GM12878 (cell line): ENCODE measurements around the gene C3. TPM values are rescaled to one million over a fixed set of nuclear protein-coding genes. Genes with fewer than 3 reads are reported as not detected.

Experiments
- ASH2L ChIP-seq: fragments of 300-600, 200-600 bp; sonication (generic); IDR thresholded peaks from 2 replicates; pipeline ENCODE4 v1.6.1; 2017; ENCODE audit warnings: low read depth, mild to moderate bottlenecking, borderline replicate concordance
- ATF7 ChIP-seq: fragments of 450-650 bp; IDR thresholded peaks from 2 replicates; pipeline ENCODE4 v1.6.1; 2016; ENCODE audit warnings: low read depth, mild to moderate bottlenecking
- BACH1 ChIP-seq: fragments of 450-650 bp; IDR thresholded peaks from 2 replicates; pipeline ENCODE4 v1.6.1; 2017; ENCODE audit warnings: mild to moderate bottlenecking, borderline replicate concordance
- BRCA1 ChIP-seq: IDR thresholded peaks from 2 replicates; pipeline ENCODE4 v1.6.1; 2011; ENCODE audit warnings: low read depth, low read length, improper control_type of control experiment
- CEBPB ChIP-seq, 2 experiments: fragments of 150-350 bp in 1 of 2; IDR thresholded peaks; 2 replicates each; pipeline ENCODE4 v1.6.1; 2012 to 2014; ENCODE audit warnings: low read depth in 2 of 2, low read length in 2 of 2, borderline replicate concordance in 1 of 2, inconsistent platforms in 1 of 2
- CREB1 ChIP-seq: IDR thresholded peaks from 2 replicates; pipeline ENCODE4 v1.6.1; 2012; ENCODE audit warnings: low read depth, mild to moderate bottlenecking, inconsistent platforms
- EP300 ChIP-seq, 2 experiments: fragments of 150-350 bp in 1 of 2; IDR thresholded peaks; 2 replicates each; pipeline ENCODE4 v1.6.1; 2011 to 2012; ENCODE audit warnings: low read depth in 2 of 2, low read length in 2 of 2, borderline replicate concordance in 1 of 2, improper control_type of control experiment in 1 of 2, inconsistent platforms in 1 of 2; ENCODE audit not compliant: control insufficient read depth in 1 of 2
- EZH2 ChIP-seq: IDR thresholded peaks from 2 replicates; pipeline ENCODE4 v1.6.1; 2012; ENCODE audit warnings: low read depth, mild to moderate bottlenecking, control low read depth, inconsistent platforms, low read length, borderline replicate concordance; ENCODE audit not compliant: control insufficient read depth
- FOXK2 ChIP-seq: fragments of 450-650 bp; IDR thresholded peaks from 2 replicates; pipeline ENCODE4 v1.6.1; 2017; ENCODE audit warnings: mild to moderate bottlenecking, moderate library complexity
- HCFC1 ChIP-seq: fragments of 150-350 bp; IDR thresholded peaks from 2 replicates; pipeline ENCODE4 v1.6.1; 2014; ENCODE audit warnings: low read length
- IKZF2 ChIP-seq, 2 experiments: fragments of 450-650 bp; IDR thresholded peaks; 2 replicates each; pipeline ENCODE4 v1.6.1; 2017; ENCODE audit warnings: mild to moderate bottlenecking in 2 of 2, moderate library complexity in 2 of 2
- IRF5 ChIP-seq: fragments of 450-650 bp; IDR thresholded peaks from 2 replicates; pipeline ENCODE4 v1.6.1; 2017; ENCODE audit warnings: borderline replicate concordance
- RAD51 ChIP-seq: fragments of 450-650 bp; IDR thresholded peaks from 2 replicates; pipeline ENCODE4 v1.6.1; 2016; ENCODE audit warnings: moderate library complexity, mild to moderate bottlenecking, inconsistent platforms
- SKIL ChIP-seq: fragments of 450-650 bp; IDR thresholded peaks from 2 replicates; pipeline ENCODE4 v1.6.1; 2017; ENCODE audit warnings: mild to moderate bottlenecking, low read depth, inconsistent platforms; ENCODE audit not compliant: poor library complexity, severe bottlenecking
- SRF ChIP-seq, 2 experiments: IDR thresholded peaks; 2 replicates each; pipeline ENCODE4 v1.6.1; 2011; ENCODE audit warnings: low read depth in 2 of 2, low read length in 2 of 2, mild to moderate bottlenecking in 1 of 2, moderate library complexity in 1 of 2
- TCF12 ChIP-seq: IDR thresholded peaks from 2 replicates; pipeline ENCODE4 v1.6.1; 2011; ENCODE audit warnings: low read depth, mild to moderate bottlenecking, low read length
- TCF7 ChIP-seq: IDR thresholded peaks from 2 replicates; pipeline ENCODE4 v1.6.1; 2014; ENCODE audit warnings: antibody characterized with exemption, borderline replicate concordance
- ZNF384 ChIP-seq: IDR thresholded peaks from 2 replicates; pipeline ENCODE4 v1.6.1; 2012; ENCODE audit warnings: low read depth, mild to moderate bottlenecking, low read length, improper control_type of control experiment, borderline replicate concordance
- ZZZ3 ChIP-seq: IDR thresholded peaks from 2 replicates; pipeline ENCODE4 v1.6.1; 2011; ENCODE audit warnings: low read depth; ENCODE audit not compliant: control insufficient read depth, insufficient read length
- polyA plus RNA-seq, 11 experiments: library from polyadenylated mRNA; depleted of rRNA in 4 of 11; unstranded in 6 of 11; stranded (reverse) in 5 of 11; fragments of >200 nt; fragmentation: Nextera tagmentation in 4 of 11; fragmentation: Illumina TruSeq in 1 of 11; extraction: Ambion mirVana in 4 of 11; extraction: Trizol in 1 of 11; gene quantifications; 1 replicate in 1 of 11; 2 replicates in 10 of 11; pipeline versions ENCODE4 v1.2.1 to v1.2.3, GENCODE V29; 2011 to 2016; ENCODE audit warnings: inconsistent platforms in 2 of 11, missing spikeins in 2 of 11, low read depth in 1 of 11
- total RNA-seq, 4 experiments: library from RNA; depleted of rRNA in 3 of 4; stranded (reverse); fragments of >200 nt in 3 of 4; fragmentation: Illumina TruSeq in 1 of 4; extraction: Trizol in 1 of 4; gene quantifications; 2 replicates each; pipeline versions ENCODE4 v1.2.1 to v1.2.3, GENCODE V29; 2013 to 2021
- TF ChIP-seq, protein P1 (sequence below): fragments of 450-650 bp; IDR thresholded peaks from 2 replicates; pipeline ENCODE4 v1.6.1; 2017; ENCODE audit warnings: mild to moderate bottlenecking, moderate library complexity
- TF ChIP-seq, protein P2 (sequence below): fragments of 450-650 bp; IDR thresholded peaks from 2 replicates; pipeline ENCODE4 v1.6.1; 2014; ENCODE audit warnings: mild to moderate bottlenecking

Gene C3
- total and polyA plus RNA-seq, 10 of the 15 experiments (the other 5 are each of a cell fraction or from before 2014, with no cell fraction given) = 0.20 to 6.7 (median 0.72) TPM

GRCh38 chr19:6767357-6768235 is 47.1 kb upstream of the C3 start, which contains the start of gene SH2D3A (continued):
- TF ChIP-seq, protein P1, sequence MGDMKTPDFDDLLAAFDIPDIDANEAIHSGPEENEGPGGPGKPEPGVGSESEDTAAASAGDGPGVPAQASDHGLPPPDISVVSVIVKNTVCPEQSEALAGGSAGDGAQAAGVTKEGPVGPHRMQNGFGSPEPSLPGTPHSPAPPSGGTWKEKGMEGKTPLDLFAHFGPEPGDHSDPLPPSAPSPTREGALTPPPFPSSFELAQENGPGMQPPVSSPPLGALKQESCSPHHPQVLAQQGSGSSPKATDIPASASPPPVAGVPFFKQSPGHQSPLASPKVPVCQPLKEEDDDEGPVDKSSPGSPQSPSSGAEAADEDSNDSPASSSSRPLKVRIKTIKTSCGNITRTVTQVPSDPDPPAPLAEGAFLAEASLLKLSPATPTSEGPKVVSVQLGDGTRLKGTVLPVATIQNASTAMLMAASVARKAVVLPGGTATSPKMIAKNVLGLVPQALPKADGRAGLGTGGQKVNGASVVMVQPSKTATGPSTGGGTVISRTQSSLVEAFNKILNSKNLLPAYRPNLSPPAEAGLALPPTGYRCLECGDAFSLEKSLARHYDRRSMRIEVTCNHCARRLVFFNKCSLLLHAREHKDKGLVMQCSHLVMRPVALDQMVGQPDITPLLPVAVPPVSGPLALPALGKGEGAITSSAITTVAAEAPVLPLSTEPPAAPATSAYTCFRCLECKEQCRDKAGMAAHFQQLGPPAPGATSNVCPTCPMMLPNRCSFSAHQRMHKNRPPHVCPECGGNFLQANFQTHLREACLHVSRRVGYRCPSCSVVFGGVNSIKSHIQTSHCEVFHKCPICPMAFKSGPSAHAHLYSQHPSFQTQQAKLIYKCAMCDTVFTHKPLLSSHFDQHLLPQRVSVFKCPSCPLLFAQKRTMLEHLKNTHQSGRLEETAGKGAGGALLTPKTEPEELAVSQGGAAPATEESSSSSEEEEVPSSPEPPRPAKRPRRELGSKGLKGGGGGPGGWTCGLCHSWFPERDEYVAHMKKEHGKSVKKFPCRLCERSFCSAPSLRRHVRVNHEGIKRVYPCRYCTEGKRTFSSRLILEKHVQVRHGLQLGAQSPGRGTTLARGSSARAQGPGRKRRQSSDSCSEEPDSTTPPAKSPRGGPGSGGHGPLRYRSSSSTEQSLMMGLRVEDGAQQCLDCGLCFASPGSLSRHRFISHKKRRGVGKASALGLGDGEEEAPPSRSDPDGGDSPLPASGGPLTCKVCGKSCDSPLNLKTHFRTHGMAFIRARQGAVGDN = no peak
- TF ChIP-seq RAD51 (no peak), HCFC1 (no peak), IKZF2 (IDR thresholded peaks at IDR 0.05) (peak; percentile 48 to 53; a peak in 3 of 4 replicates), ZNF384 (peak; percentile 95), SRF (IDR thresholded peaks at IDR 0.05; ENCODE audit: low read depth in 2 of 2, low read length in 2 of 2) (peak; percentile 35 to 76; a peak in 3 of 4 replicates), ATF7 (peak; percentile 62), TCF7 (no peak), IRF5 (no peak), EP300 (IDR thresholded peaks at IDR 0.05; ENCODE audit: borderline replicate concordance in 1 of 2, control insufficient read depth in 1 of 2, low read depth in 2 of 2, low read length in 2 of 2) (no peak; a peak in 1 of 4 replicates), ZZZ3 (no peak), SKIL (no peak), BRCA1 (no peak), CREB1 (peak; percentile 94), TCF12 (no peak), BACH1 (peak; percentile 29; the same call in 1 of the 2 replicates), EZH2 (no peak), CEBPB (IDR thresholded peaks at IDR 0.05; ENCODE audit: borderline replicate concordance in 1 of 2, low read depth in 2 of 2, low read length in 2 of 2) (no peak), FOXK2 (no peak), ASH2L (no peak)
- TF ChIP-seq, protein P2, sequence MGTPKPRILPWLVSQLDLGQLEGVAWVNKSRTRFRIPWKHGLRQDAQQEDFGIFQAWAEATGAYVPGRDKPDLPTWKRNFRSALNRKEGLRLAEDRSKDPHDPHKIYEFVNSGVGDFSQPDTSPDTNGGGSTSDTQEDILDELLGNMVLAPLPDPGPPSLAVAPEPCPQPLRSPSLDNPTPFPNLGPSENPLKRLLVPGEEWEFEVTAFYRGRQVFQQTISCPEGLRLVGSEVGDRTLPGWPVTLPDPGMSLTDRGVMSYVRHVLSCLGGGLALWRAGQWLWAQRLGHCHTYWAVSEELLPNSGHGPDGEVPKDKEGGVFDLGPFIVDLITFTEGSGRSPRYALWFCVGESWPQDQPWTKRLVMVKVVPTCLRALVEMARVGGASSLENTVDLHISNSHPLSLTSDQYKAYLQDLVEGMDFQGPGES = no peak
